Smooth muscle cell (in vitro differentiated cells): ENCODE measurements around the gene FAM229A. TPM values are rescaled to one million over a fixed set of nuclear protein-coding genes. Genes with fewer than 3 reads are reported as not detected.

ENCODE experiments used
- DNase-seq: peaks from one replicate; lab custom pipeline; 2025; ENCODE audit not compliant: unreplicated experiment; lab: John Stamatoyannopoulos, UW
- H2AFZ ChIP-seq: fragments of 200-600 bp; sonication (generic); 2 replicates; pipeline ENCODE4 v1.6.0; 2016; ENCODE audit warnings: antibody characterized with exemption, low read depth, mild to moderate bottlenecking
- H3F3A ChIP-seq: fragments of 200-600 bp; sonication (generic); 2 replicates; pipeline ENCODE4 v1.6.0; 2017; ENCODE audit warnings: antibody characterized with exemption, low read depth
- H3K27ac ChIP-seq: fragments of 200-600 bp; sonication (generic); 2 replicates; pipeline ENCODE4 v1.5.1; 2016; ENCODE audit warnings: low read depth, mild to moderate bottlenecking
- H3K27me3 ChIP-seq: fragments of 200-600 bp; sonication (generic); 2 replicates; pipeline ENCODE4 v1.6.1; 2016; ENCODE audit warnings: low read depth, mild to moderate bottlenecking
- H3K36me3 ChIP-seq: fragments of 200-600 bp; sonication (generic); 2 replicates; pipeline ENCODE4 v1.5.1; 2016; ENCODE audit warnings: low read depth
- H3K4me1 ChIP-seq: fragments of 200-600 bp; sonication (generic); 2 replicates; pipeline ENCODE4 v1.5.1; 2016; ENCODE audit warnings: low read depth
- H3K4me2 ChIP-seq: fragments of 200-600 bp; sonication (generic); 2 replicates; pipeline ENCODE4 v1.6.0; 2016; ENCODE audit warnings: mild to moderate bottlenecking
- H3K4me3 ChIP-seq: fragments of 200-600 bp; sonication (generic); 2 replicates; pipeline ENCODE4 v1.5.1; 2016; ENCODE audit warnings: mild to moderate bottlenecking
- H3K79me2 ChIP-seq: fragments of 200-600 bp; sonication (generic); 2 replicates; pipeline ENCODE4 v1.6.0; 2016; ENCODE audit warnings: low read depth, mild to moderate bottlenecking
- H3K9ac ChIP-seq: fragments of 200-600 bp; sonication (generic); 2 replicates; pipeline ENCODE4 v1.6.0; 2016; ENCODE audit warnings: low read depth
- H3K9me3 ChIP-seq: fragments of 200-600 bp; sonication (generic); replicated peaks from 2 replicates; pipeline ENCODE4 v1.5.1; 2016; ENCODE audit warnings: low read depth
- H4K20me1 ChIP-seq: fragments of 200-600 bp; sonication (generic); 2 replicates; pipeline ENCODE4 v1.6.0; 2016; ENCODE audit warnings: low read depth
- WGBS: methylation state at CpG from one replicate; pipeline ENCODE4 v1.1.7; 2016; ENCODE audit warnings: low lambda C conversion rate; 5-methylcytosine and 5-hydroxymethylcytosine counted together
- polyA plus RNA-seq: library from polyadenylated mRNA; unstranded; fragments of >200 nt; fragmentation: Nextera tagmentation; extraction: Ambion mirVana; gene quantifications from 2 replicates; pipeline ENCODE4 v1.2.1, GENCODE V29; 2016
- total RNA-seq: library from RNA; depleted of rRNA; stranded (reverse); fragments of >200 nt; gene quantifications from 2 replicates; pipeline ENCODE4 v1.2.3, GENCODE V29; 2014
- TF ChIP-seq, protein P1 (sequence below): fragments of 200-600 bp; sonication (generic); IDR thresholded peaks from 2 replicates; pipeline ENCODE4 v1.5.1; 2017; ENCODE audit warnings: borderline replicate concordance, mild to moderate bottlenecking, antibody characterized with exemption; ENCODE audit not compliant: insufficient read depth, poor library complexity, severe bottlenecking

FAM229A gene
- total and polyA plus RNA-seq, 2 experiments from 2014 or later: 1.6 to 11.1 TPM

DNA sequence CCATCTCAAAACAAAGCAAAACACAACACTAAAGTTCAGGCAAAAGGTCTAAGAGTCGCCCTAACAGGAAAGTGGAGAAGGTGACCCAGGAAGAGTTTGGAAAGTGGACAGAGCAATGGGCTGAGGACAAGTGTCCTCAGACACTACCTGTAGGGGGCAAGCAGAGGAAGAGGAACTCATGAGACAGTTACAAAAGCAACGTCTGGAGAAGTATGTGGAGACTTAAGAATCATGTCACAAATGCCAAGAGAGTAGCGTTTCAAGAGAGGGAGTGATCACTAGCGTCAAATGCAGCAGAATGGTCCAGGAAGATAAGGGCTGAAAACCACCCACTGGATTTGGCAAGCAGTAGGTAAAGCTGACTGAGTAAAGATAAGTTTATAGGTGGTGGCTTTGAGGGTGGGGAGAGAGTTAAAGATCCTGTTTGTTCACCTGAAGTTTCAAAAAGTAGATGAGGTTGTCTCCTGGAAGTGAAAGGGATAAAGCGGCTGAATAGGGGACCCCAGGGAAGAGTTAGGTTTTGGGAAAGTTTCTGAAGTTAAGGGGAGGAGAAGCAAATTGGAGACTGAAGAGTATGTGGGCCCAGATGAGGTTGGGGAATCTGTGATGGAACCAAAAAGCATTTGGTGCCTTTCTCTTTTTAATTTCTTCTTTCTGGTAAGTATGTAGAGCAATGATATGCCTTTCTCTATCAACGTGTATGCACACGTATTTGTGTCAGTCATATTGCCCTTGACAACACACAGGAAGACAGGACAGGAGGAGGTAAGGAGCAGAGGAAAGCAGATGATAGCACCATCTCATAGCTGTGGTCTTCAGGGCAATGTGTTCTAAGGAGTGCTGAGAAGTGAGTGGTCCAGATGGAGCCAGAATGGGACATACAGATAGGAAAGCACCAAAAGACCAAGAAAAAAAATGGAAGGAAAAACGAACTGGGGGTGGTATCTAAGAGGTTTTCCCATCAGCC, 28.9 kb upstream of the FAM229A start:
- H3K4me2 ChIP-seq: no peak overlapping the region
- peaks cover 5% of the 10 kb centered on the region for H3K36me3 ChIP-seq
- H3K9me3 ChIP-seq: no peaks in the 10 kb centered on the region
- no peaks in the 10 kb centered on the region for H3K27me3 ChIP-seq
- H3K4me3 ChIP-seq: no peak overlapping the region
- H3K9ac ChIP-seq: no peak overlapping the region
- peaks cover 34% of the 10 kb centered on the region for H4K20me1 ChIP-seq
- DNase-seq: no peak
- H3F3A ChIP-seq: no peaks in the 10 kb centered on the region
- 90% methylated on average over 8 of the region's 8 CpGs for WGBS
- no peak overlapping the region for H3K27ac ChIP-seq
- H3K4me1 ChIP-seq: peaks cover 7% of the 10 kb centered on the region
- TF ChIP-seq, protein P1, sequence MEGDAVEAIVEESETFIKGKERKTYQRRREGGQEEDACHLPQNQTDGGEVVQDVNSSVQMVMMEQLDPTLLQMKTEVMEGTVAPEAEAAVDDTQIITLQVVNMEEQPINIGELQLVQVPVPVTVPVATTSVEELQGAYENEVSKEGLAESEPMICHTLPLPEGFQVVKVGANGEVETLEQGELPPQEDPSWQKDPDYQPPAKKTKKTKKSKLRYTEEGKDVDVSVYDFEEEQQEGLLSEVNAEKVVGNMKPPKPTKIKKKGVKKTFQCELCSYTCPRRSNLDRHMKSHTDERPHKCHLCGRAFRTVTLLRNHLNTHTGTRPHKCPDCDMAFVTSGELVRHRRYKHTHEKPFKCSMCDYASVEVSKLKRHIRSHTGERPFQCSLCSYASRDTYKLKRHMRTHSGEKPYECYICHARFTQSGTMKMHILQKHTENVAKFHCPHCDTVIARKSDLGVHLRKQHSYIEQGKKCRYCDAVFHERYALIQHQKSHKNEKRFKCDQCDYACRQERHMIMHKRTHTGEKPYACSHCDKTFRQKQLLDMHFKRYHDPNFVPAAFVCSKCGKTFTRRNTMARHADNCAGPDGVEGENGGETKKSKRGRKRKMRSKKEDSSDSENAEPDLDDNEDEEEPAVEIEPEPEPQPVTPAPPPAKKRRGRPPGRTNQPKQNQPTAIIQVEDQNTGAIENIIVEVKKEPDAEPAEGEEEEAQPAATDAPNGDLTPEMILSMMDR: no peak
- H2AFZ ChIP-seq: no peak overlapping the region
- peaks cover 43% of the 10 kb centered on the region for H3K79me2 ChIP-seq

DNA sequence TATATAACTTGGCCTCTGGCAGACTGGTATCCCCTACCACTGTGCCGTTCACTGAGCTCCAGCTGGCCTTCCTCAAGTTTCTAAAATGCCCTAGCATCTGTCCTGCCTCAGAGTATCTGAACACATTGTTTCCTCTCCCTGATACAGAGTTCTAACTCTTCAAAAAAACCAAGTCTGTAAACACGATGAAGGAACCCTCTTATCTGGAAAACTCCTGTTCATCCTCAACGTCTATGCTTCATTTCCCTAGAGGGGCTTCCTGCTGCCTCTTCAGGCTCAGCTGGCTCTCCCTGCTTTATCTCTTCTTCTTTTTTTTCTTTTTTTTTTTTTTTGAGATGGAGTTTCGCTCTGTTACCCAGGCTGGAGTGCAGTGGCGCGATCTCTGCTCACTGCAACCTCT, 26.4 kb upstream of the FAM229A start:
- Histone ChIP-seq H3K4me3 (no peak overlapping the region), H3K4me1 (peaks cover 6% of the 10 kb centered on the region), H3K36me3 (peaks cover 11% of the 10 kb centered on the region), H3K9me3 (no peaks in the 10 kb centered on the region), H3K27me3 (no peaks in the 10 kb centered on the region), H3K27ac (no peak overlapping the region), H3F3A (no peaks in the 10 kb centered on the region), H3K9ac (no peak overlapping the region), H3K79me2 (peaks cover 39% of the 10 kb centered on the region), H3K4me2 (no peak overlapping the region), H2AFZ (no peak overlapping the region), H4K20me1 (peaks cover 51% of the 10 kb centered on the region)
- TF ChIP-seq, protein P1: no peak
- no peak for DNase-seq
- 83% methylated on average over 5 of the region's 6 CpGs for WGBS

DNA sequence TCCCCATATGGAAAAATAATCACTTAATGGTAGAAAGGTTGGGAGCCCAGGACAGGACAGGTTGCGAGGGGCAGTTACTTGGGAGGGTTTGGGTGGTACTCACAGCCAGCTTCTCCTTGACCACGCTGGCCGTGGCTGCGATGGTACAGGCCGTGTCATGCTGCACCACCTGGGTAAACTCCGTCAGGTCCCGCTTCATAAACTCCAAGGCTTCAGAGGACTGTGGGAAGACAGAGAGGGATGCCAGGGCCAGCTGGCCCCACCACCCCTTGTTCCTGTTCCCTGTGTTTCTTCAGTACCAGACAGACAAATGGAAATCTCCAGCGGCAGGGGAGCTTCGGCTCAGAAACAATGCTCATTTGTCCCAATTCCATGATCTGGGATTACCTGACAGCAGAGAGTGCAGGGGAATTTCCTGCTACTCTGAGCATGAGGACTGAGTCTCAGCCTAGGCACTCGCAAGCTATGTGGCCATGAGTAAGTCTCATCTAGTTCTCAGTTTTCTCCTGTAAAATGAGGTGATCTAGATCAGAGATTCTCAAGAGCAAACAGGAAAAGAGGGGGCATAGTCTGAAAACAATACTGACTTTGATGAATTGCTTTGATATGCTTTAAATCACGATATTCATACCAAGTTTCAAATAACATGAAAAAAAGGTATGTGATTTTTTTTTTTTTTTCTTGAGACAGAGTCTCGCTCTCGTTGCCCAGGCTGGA, 24.5 kb upstream of the FAM229A start:
- TF ChIP-seq, protein P1: no peak
- Histone ChIP-seq H3F3A (no peaks in the 10 kb centered on the region), H3K4me2 (no peak overlapping the region), H3K27ac (no peak overlapping the region), H3K27me3 (no peaks in the 10 kb centered on the region), H3K79me2 (peaks cover 21% of the 10 kb centered on the region), H3K4me1 (no peaks in the 10 kb centered on the region), H3K9ac (no peak overlapping the region), H2AFZ (no peak overlapping the region), H4K20me1 (peaks cover 50% of the 10 kb centered on the region), H3K36me3 (peaks cover 12% of the 10 kb centered on the region), H3K4me3 (no peak overlapping the region), H3K9me3 (no peaks in the 10 kb centered on the region)
- WGBS: 97% methylated on average over 13 of the region's 13 CpGs
- no peak for DNase-seq
